HepG2 (cell line): ENCODE measurements around the gene SPCS1. TPM values are rescaled to one million over a fixed set of nuclear protein-coding genes. Genes with fewer than 3 reads are reported as not detected.

Experiments used
- FIP1L1 ChIP-seq: fragments of 200-400 bp; formaldehyde crosslinking; IDR thresholded peaks from 2 replicates; pipeline ENCODE4 v1.6.1; 2018; ENCODE audit warnings: low read depth, mild to moderate bottlenecking, low read length, moderate library complexity, borderline replicate concordance; ENCODE audit not compliant: insufficient read depth
- FLYWCH1 ChIP-seq: sonication (generic); formaldehyde crosslinking; IDR thresholded peaks from 2 replicates; pipeline ENCODE4 v1.8.1; 2023; ENCODE audit warnings: mild to moderate bottlenecking, missing genetic modification reagents
- FOXA1 ChIP-seq, 2 experiments: fragments of 450-650 bp in 1 of 2; sonication (generic) in 1 of 2; formaldehyde crosslinking in 1 of 2; IDR thresholded peaks; 2 replicates each; pipeline versions ENCODE4 v1.4.0 to v1.6.1; 2016 to 2020; ENCODE audit warnings: missing genetic modification reagents in 1 of 2
- FOXM1 ChIP-seq: sonication (generic); formaldehyde crosslinking; IDR thresholded peaks from 2 replicates; pipeline ENCODE4 v1.5.0; 2020; ENCODE audit warnings: missing genetic modification reagents
- HMG20A ChIP-seq: IDR thresholded peaks from 2 replicates; pipeline ENCODE4 v1.6.1; 2016; ENCODE audit warnings: borderline replicate concordance
- HOXA5 ChIP-seq: sonication (generic); formaldehyde crosslinking; IDR thresholded peaks from 2 replicates; pipeline ENCODE4 v1.4.0; 2020; ENCODE audit warnings: missing genetic modification reagents
- MAFK ChIP-seq, 2 experiments: IDR thresholded peaks in 1 of 2; conservative IDR thresholded peaks in 1 of 2; 2 replicates each; pipeline ENCODE4 v1.6.1; 2011; ENCODE audit warnings: improper control_type of control experiment in 2 of 2, low read length in 2 of 2
- MATR3 ChIP-seq: sonication (generic); formaldehyde crosslinking; IDR thresholded peaks from 2 replicates; pipeline ENCODE4 v1.4.0; 2020; ENCODE audit warnings: missing genetic modification reagents
- MED1 ChIP-seq: sonication (generic); formaldehyde crosslinking; IDR thresholded peaks from 2 replicates; pipeline ENCODE4 v1.4.0; 2020; ENCODE audit warnings: missing genetic modification reagents
- MTA1 ChIP-seq: sonication (generic); formaldehyde crosslinking; IDR thresholded peaks from 2 replicates; pipeline ENCODE4 v1.4.0; 2020; ENCODE audit warnings: missing genetic modification reagents, mild to moderate bottlenecking, borderline replicate concordance
- PTBP1 ChIP-seq: fragments of 200-400 bp; formaldehyde crosslinking; IDR thresholded peaks from 2 replicates; pipeline ENCODE4 v1.6.1; 2018; ENCODE audit warnings: low read length, low read depth; ENCODE audit not compliant: poor library complexity, severe bottlenecking
- RBM39 ChIP-seq: fragments of 200-400 bp; formaldehyde crosslinking; IDR thresholded peaks from one replicate; pipeline ENCODE4 v1.6.1; 2018; ENCODE audit warnings: antibody characterized with exemption, mild to moderate bottlenecking, low read depth, low read length; ENCODE audit not compliant: poor library complexity, severe bottlenecking
- SP1 ChIP-seq, 2 experiments: fragments of 450-650 bp in 1 of 2; sonication (generic) in 1 of 2; formaldehyde crosslinking in 1 of 2; IDR thresholded peaks; 2 replicates each; pipeline versions ENCODE4 v1.4.0 to v1.6.1; 2016 to 2020; ENCODE audit warnings: missing genetic modification reagents in 1 of 2
- SRF ChIP-seq: IDR thresholded peaks from 2 replicates; pipeline ENCODE4 v1.6.1; 2011; ENCODE audit warnings: mild to moderate bottlenecking, low read depth, low read length, moderate library complexity
- ZBTB8A ChIP-seq: sonication (generic); formaldehyde crosslinking; IDR thresholded peaks from 2 replicates; pipeline ENCODE4 v1.4.0; 2020; ENCODE audit warnings: mild to moderate bottlenecking, low read depth, missing genetic modification reagents, borderline replicate concordance
- ZNF160 ChIP-seq: sonication (generic); formaldehyde crosslinking; IDR thresholded peaks from 2 replicates; pipeline ENCODE4 v1.8.0; 2022; ENCODE audit warnings: mild to moderate bottlenecking, inconsistent platforms, missing genetic modification reagents
- ZNF234 ChIP-seq: sonication (generic); formaldehyde crosslinking; conservative IDR thresholded peaks from 2 replicates; pipeline ENCODE4 v1.5.1; 2020; ENCODE audit warnings: mild to moderate bottlenecking, missing genetic modification reagents
- ZNF33A ChIP-seq: sonication (generic); formaldehyde crosslinking; IDR thresholded peaks from 2 replicates; pipeline ENCODE4 v1.5.1; 2020; ENCODE audit warnings: missing genetic modification reagents, mild to moderate bottlenecking, moderate library complexity, borderline replicate concordance
- ZNF703 ChIP-seq: sonication (generic); formaldehyde crosslinking; IDR thresholded peaks from 2 replicates; pipeline ENCODE4 v1.5.1; 2020; ENCODE audit warnings: missing genetic modification reagents, mild to moderate bottlenecking, moderate library complexity, borderline replicate concordance
- ZSCAN12 ChIP-seq: sonication (generic); formaldehyde crosslinking; IDR thresholded peaks from 2 replicates; pipeline ENCODE4 v1.9.0; 2021; ENCODE audit warnings: mild to moderate bottlenecking, missing genetic modification reagents
- polyA plus RNA-seq, 8 experiments: library from polyadenylated mRNA; depleted of rRNA in 3 of 8; stranded (reverse) in 7 of 8; unstranded in 1 of 8; fragments of >200 nt; fragmentation: Illumina TruSeq in 4 of 8; extraction: Trizol in 4 of 8; gene quantifications; 2 replicates each; pipeline versions ENCODE4 v1.2.1 to v1.2.3, GENCODE V29; 2011 to 2016; ENCODE audit warnings: low read depth in 4 of 8, missing spikeins in 1 of 8, mixed read lengths in 1 of 8; ENCODE audit not compliant: insufficient read depth in 1 of 8
- total RNA-seq, 5 experiments: library from RNA; depleted of rRNA; stranded (reverse); fragments of >200 nt; fragmentation: Illumina TruSeq; extraction: Trizol; gene quantifications; 2 replicates each; pipeline ENCODE4 v1.2.3, GENCODE V29; 2016; ENCODE audit warnings: low read depth in 1 of 5
- TF ChIP-seq, protein P1 (sequence below): sonication (generic); formaldehyde crosslinking; IDR thresholded peaks from 2 replicates; pipeline ENCODE4 v1.8.1; 2023; ENCODE audit warnings: missing genetic modification reagents, inconsistent platforms, borderline replicate concordance
- TF ChIP-seq, protein P2 (sequence below): sonication (generic); formaldehyde crosslinking; IDR thresholded peaks from 2 replicates; pipeline ENCODE4 v1.8.0; 2022; ENCODE audit warnings: mild to moderate bottlenecking, missing genetic modification reagents, borderline replicate concordance
- TF ChIP-seq, protein P3 (sequence below): sonication (generic); formaldehyde crosslinking; IDR thresholded peaks from 2 replicates; pipeline ENCODE4 v1.8.0; 2022; ENCODE audit warnings: missing genetic modification reagents, mild to moderate bottlenecking, inconsistent platforms, borderline replicate concordance
- TF ChIP-seq, protein P4 (sequence below): sonication (generic); formaldehyde crosslinking; IDR thresholded peaks from 2 replicates; pipeline ENCODE4 v1.8.0; 2022; ENCODE audit warnings: missing genetic modification reagents, low read depth, mild to moderate bottlenecking, borderline replicate concordance

SPCS1 gene
- total and polyA plus RNA-seq, 2 of the 13 experiments (the other 11 are each of a cell fraction or from before 2014, with no cell fraction given): 84.6 to 120 TPM

DNA sequence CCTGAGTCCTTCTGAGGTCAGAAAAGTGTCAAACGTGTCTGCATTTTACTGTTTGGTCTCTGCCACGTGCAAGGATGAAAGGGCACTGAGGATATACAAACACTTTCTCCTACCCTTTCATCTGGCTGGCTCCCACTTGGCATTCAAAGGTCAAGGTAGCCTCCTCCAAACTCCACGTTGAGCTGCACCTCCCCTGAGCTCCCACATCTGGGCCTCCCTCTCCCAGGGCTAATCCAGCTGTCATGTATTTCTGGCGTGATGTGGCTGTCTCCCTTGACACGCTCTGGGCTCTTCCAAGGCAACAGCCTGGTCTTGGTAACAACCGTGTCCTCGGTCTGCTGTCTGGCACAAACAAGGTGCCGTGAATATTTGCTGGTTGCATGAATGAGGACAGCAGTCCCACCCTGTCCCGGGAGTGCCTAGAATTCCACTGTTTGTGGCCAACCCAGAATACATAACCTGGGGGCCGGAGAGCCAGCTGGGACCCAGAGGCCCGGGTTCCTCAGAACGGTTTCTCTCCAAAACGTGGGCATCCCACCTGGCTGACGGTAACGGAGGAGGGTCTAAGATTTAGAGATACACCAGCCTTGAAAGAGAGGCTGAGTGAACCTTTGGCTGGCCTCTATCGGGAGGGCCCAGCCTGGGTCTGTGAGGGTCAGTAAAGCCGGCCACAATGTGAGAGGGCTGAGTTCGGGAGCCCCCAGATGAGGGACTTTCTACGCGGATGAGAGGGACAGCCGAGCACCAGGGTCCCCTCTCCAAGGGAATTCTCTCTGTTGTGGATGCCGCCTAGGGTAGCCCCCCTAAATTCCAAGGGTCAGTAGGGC lies 1.1 kb upstream of the SPCS1 start (continued):
- TF ChIP-seq FOXM1 (CRISPR knock-in tag) (no peak), HOXA5 (CRISPR knock-in tag) (peak; percentile 69; the same call in 1 of the 2 replicates), FIP1L1 (no peak), SRF (no peak), MTA1 (peak; percentile 85), ZNF234 (no peak), ZNF160 (CRISPR knock-in tag) (peak; percentile 52; the same call in 1 of the 2 replicates), SP1 (IDR thresholded peaks at IDR 0.05) (no peak), SP1 (CRISPR knock-in tag; IDR thresholded peaks at IDR 0.05) (no peak), ZSCAN12 (CRISPR knock-in tag) (no peak), ZNF703 (no peak), MATR3 (no peak), ZNF33A (CRISPR knock-in tag) (no peak), RBM39 (no peak), HMG20A (CRISPR knock-in tag) (peak; percentile 86), FLYWCH1 (CRISPR knock-in tag) (no peak), MED1 (CRISPR knock-in tag) (peak; percentile 91), FOXA1 (IDR thresholded peaks at IDR 0.05) (no peak), FOXA1 (CRISPR knock-in tag; IDR thresholded peaks at IDR 0.05) (peak; percentile 58), PTBP1 (no peak), MAFK (conservative IDR thresholded peaks at IDR 0.05 in 1 of 2, IDR thresholded peaks at IDR 0.05 in 1 of 2; ENCODE audit: low read length in 2 of 2) (no peak), ZBTB8A (CRISPR knock-in tag) (no peak)
- TF ChIP-seq, protein P1, sequence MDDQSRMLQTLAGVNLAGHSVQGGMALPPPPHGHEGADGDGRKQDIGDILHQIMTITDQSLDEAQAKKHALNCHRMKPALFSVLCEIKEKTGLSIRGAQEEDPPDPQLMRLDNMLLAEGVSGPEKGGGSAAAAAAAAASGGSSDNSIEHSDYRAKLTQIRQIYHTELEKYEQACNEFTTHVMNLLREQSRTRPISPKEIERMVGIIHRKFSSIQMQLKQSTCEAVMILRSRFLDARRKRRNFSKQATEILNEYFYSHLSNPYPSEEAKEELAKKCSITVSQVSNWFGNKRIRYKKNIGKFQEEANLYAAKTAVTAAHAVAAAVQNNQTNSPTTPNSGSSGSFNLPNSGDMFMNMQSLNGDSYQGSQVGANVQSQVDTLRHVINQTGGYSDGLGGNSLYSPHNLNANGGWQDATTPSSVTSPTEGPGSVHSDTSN (CRISPR knock-in tag): no peak
- TF ChIP-seq, protein P2, sequence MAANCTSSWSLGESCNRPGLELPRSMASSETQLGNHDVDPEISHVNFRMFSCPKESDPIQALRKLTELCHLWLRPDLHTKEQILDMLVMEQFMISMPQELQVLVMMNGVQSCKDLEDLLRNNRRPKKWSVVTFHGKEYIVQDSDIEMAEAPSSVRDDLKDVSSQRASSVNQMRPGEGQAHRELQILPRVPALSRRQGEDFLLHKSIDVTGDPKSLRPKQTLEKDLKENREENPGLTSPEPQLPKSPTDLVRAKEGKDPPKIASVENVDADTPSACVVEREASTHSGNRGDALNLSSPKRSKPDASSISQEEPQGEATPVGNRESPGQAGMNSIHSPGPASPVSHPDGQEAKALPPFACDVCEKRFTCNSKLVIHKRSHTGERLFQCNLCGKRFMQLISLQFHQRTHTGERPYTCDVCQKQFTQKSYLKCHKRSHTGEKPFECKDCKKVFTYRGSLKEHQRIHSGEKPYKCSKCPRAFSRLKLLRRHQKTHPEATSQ: no peak
- TF ChIP-seq, protein P3, sequence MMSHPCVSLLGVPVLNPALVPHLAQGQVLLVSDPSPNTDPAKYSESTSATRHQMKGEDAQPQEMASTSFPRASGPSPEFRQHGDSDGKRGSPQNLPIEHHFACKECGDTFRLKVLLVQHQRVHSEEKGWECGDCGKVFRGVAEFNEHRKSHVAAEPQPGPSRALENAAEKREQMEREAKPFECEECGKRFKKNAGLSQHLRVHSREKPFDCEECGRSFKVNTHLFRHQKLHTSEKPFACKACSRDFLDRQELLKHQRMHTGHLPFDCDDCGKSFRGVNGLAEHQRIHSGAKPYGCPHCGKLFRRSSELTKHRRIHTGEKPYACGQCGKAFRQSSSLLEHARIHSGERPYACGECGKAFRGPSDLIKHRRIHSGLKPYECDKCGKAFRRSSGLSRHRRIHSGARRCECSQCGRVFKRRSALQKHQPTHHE (CRISPR knock-in tag): peak; percentile 50; the same call in 1 of the 2 replicates
- TF ChIP-seq, protein P4, sequence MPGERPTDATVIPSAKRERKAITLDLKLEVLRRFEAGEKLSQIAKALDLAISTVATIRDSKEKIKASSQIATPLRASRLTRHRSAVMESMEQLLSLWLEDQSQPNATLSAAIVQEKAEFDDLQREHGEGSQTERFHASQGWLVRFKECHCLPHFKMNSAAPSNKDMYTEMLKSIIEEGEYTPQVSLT (CRISPR knock-in tag): no peak
